Measurements from ENCODE around the gene TMEM33. TPM values are rescaled to one million over a fixed set of nuclear protein-coding genes. Genes with fewer than 3 reads are reported as not detected.
A peak's percentile ranks its signal among the peaks of the same experiment; 100 is the strongest.

TMEM33 gene
- total and polyA plus RNA-seq, 3 donors from 2014 or later, result 26.6 to 47.0 (median 42.1) TPM

- peak; percentile 72 for DNase-seq
- 65 to 68% methylated on average over 12 of the region's 12 CpGs for WGBS, 2 donors
- TF ChIP-seq CTCF (IDR thresholded peaks at IDR 0.05) (no peak), POLR2A (IDR thresholded peaks at IDR 0.05) (no peak)
- no peaks in the 10 kb centered on the region for H3K9me3 ChIP-seq
- H3K27me3 ChIP-seq, result no peaks in the 10 kb centered on the region
- H3K36me3 ChIP-seq (ENCODE audit: low read depth, missing control alignments), result no peaks in the 10 kb centered on the region
- H3K4me1 ChIP-seq, result no peaks in the 10 kb centered on the region
- H3K4me3 ChIP-seq, result peak within 1 kb of the TSS; percentile 49 to 53
- intact Hi-C loops (cut with DNase I; ENCODE audit: low total_unique reads), result no loop called here
- H3K27ac ChIP-seq, result peak within 1 kb of the TSS in 1 of 2 donors; percentile 61
Measured at GRCh38 chr4:41981456-41981855, 46.2 kb downstream of the TMEM33 start, which contains the start of gene DCAF4L1. Gene DCAF4L1, plus strand, starts transcription at chr4:41981756. Its CDS starts 37 bp downstream, at chr4:41981793.

- no peaks in the 10 kb centered on the region for H3K9me3 ChIP-seq
- WGBS, 2 donors, result 49 to 76% methylated on average over 13 to 22 of the region's 22 CpGs
- intact Hi-C loops (cut with DNase I; ENCODE audit: low total_unique reads), result no loop called here
Measured at GRCh38 chr4:41982716-41983115, 47.5 kb downstream of the TMEM33 start.

GRCh38 chr4:41985151-41985550 is 49.9 kb downstream of the TMEM33 start:
- DNase-seq, result no peak
- Histone ChIP-seq H3K27me3 (no peaks in the 10 kb centered on the region), H3K4me3 (no peak overlapping the region), H3K27ac (no peak overlapping the region), H3K36me3 (ENCODE audit: low read depth, missing control alignments) (no peaks in the 10 kb centered on the region), H3K4me1 (peaks cover 5% of the 10 kb centered on the region), H3K9me3 (no peaks in the 10 kb centered on the region)
- WGBS, 2 donors, result 25 to 32% methylated on average over 1 of the region's 1 CpG
- intact Hi-C loops (cut with DNase I; ENCODE audit: low total_unique reads), result no loop called here
- TF ChIP-seq CTCF (IDR thresholded peaks at IDR 0.05) (no peak), POLR2A (IDR thresholded peaks at IDR 0.05) (no peak)

More at GRCh38 chr4:41982716-41983115, 47.5 kb downstream of the TMEM33 start:
- TF ChIP-seq CTCF (IDR thresholded peaks at IDR 0.05) (no peak), POLR2A (IDR thresholded peaks at IDR 0.05) (no peak)
- H3K27me3 ChIP-seq, result no peaks in the 10 kb centered on the region
- peak overlapping the region; percentile 49 to 53 for H3K4me3 ChIP-seq
- no peak overlapping the region for H3K27ac ChIP-seq
- H3K36me3 ChIP-seq (ENCODE audit: low read depth, missing control alignments), result no peaks in the 10 kb centered on the region
- H3K4me1 ChIP-seq, result no peaks in the 10 kb centered on the region
- DNase-seq, result no peak

- TF ChIP-seq POLR2A (IDR thresholded peaks at IDR 0.05) (no peak), CTCF (IDR thresholded peaks at IDR 0.05) (no peak)
- intact Hi-C loops (cut with DNase I; ENCODE audit: low total_unique reads), result no loop called here
- 0 to 2% methylated on average over 12 of the region's 12 CpGs for WGBS, 2 donors
Measured at GRCh38 chr4:41989994-41990364, 54.8 kb downstream of the TMEM33 start.

More at GRCh38 chr4:41989994-41990364, 54.8 kb downstream of the TMEM33 start:
- Histone ChIP-seq H3K27ac (peak overlapping the region; percentile 46 to 86), H3K27me3 (no peaks in the 10 kb centered on the region), H3K9me3 (no peaks in the 10 kb centered on the region), H3K4me3 (peak overlapping the region; percentile 77 to 100), H3K36me3 (ENCODE audit: low read depth, missing control alignments) (no peaks in the 10 kb centered on the region), H3K4me1 (peaks cover 12% of the 10 kb centered on the region)
- no peak for DNase-seq
